ENCODE results near the gene C2orf74.

DNA sequence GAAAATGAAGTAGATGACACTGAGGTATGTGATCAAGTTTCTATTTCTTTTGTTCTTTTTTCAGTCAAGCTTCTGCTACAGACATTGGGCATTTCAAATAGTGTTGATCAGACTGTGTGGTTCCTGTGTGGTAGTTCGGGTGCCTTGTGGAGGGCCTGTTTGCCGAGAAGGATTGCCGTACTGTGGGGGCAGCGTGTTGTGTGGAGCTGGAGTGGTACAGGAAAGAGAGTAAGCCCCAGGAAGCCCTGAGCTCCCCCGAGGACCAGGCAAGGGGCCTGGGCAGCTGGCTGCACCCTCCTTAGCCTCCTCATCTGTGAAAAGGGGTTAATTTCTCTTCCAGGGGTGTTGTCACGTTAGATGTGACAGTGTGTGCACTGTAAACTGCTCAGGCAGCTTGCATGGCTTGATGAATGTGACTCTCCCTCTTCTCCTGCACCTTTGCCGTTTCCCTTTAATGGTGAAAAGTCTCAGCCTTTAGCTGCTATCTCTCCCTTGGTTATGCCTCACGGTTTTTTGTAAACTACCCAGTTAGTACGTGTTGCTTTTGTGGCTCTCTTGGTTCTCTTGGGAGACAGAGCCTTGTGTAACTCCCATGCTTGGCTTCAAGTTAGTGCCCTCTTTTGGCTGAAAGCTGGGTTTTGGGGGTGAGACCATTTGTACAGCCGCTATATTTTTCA, 19.5 kb downstream of the C2orf74 start:
- TF ChIP-seq, protein P1, sequence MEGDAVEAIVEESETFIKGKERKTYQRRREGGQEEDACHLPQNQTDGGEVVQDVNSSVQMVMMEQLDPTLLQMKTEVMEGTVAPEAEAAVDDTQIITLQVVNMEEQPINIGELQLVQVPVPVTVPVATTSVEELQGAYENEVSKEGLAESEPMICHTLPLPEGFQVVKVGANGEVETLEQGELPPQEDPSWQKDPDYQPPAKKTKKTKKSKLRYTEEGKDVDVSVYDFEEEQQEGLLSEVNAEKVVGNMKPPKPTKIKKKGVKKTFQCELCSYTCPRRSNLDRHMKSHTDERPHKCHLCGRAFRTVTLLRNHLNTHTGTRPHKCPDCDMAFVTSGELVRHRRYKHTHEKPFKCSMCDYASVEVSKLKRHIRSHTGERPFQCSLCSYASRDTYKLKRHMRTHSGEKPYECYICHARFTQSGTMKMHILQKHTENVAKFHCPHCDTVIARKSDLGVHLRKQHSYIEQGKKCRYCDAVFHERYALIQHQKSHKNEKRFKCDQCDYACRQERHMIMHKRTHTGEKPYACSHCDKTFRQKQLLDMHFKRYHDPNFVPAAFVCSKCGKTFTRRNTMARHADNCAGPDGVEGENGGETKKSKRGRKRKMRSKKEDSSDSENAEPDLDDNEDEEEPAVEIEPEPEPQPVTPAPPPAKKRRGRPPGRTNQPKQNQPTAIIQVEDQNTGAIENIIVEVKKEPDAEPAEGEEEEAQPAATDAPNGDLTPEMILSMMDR (IDR thresholded peaks at IDR 0.05; ENCODE audit: insufficient read depth, low read depth, low read length) = no peak
- TF ChIP-seq EZH2 (IDR thresholded peaks at IDR 0.05; ENCODE audit: insufficient read depth, low read length) = no peak
